Measurements from ENCODE around the gene ABCB11. TPM values are rescaled to one million over a fixed set of nuclear protein-coding genes. Genes with fewer than 3 reads are reported as not detected.

ABCB11 gene
- total and polyA plus RNA-seq, 9 of the 15 experiments (the other 6 are each of a cell fraction or from before 2014, with no cell fraction given), result 0.04 to 0.51 (median 0.10) TPM; not detected in 1

DNA sequence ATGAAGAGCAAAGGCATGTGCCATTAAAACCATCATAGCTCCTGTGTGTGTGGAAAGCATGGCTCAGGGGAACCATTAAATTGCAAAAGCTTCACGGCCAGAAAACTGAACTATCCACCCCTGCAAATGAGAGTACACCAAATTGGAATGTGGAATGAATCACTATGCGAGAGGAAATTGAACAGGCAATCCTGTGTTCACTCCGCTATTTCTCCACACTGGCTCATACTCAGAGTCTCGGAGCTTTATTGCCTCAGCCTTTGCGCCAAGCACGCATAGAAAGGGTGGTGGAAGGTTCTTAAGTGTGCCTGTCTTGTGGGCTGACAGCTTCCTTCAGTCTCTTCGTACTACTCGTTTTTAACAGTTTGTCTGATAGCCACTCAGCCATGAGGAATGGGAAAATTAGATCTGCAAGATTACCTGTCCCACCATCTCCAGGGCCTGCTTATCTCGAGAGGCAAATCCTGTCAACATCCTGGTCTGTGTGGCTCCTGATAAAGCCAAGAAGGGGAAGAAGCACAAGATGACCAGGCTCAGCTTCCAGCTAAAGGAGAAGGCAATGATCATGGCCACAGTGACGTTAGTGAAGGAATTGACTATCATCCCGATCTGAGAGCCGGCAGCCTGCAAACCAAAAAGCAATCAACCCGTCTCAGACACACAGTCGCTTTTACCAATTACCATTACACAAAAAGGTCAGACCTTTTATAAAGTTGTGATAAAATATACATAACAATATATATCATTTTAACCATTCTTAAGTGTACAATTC is 95.1 kb downstream of the ABCB11 start (continued):
- no peak for TF ChIP-seq SAP30 (IDR thresholded peaks at IDR 0.05; ENCODE audit: borderline replicate concordance, insufficient read depth, low read depth, low read length, poor library complexity, severe bottlenecking)
- TF ChIP-seq, protein P1, sequence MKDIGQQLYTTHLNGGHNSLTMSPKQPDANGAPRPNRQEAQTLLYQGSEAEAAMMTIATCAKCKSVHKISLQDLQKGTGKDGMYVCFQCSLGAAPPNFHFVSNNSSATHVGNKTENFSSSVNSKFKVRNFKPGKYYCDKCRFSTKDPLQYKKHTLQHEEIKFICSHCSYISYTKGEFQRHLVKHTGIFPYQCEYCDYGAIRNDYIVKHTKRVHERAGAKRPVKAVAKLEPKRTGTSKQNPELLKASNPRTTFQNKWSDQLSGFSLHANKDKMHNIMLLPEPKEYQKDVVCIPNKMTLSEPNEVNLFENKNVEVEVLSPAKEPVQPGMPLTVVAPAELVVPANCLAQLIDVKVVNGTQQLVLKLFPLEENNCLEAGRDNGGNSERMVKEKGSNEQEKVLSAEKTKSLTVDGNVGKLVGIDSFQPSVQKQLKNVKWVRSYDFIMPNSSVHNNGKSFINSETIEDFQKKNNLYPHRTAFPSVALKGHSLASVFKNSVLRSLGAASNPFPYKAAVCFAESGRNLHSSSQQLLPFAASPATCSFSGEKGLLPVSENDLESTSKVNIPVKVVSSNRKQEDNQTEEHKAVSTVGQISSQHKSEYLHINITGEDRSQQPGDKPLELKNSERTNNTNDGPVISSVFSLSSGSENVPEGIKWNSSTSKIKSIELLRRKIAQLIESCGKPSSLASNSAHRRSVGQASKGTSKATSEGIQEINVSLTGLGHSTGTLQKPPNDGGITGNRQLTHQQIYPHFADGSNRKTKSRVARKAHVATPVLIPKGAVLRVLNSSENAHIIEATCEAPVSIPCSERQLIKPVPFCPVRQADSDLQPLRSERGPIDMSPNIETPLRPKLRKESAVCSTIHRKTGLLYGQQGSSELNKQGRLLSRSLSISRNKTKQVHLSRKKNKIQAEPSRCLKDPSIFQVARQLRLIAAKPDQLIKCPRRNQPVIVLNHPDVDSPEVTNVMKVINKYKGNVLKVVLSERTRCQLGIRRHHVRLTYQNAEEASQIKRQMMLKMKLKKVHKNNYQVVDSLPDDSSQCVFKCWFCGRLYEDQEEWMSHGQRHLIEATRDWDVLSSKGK (CRISPR knock-in tag; IDR thresholded peaks at IDR 0.05), result no peak
- peak; percentile 67; the same call in 1 of the 2 replicates for TF ChIP-seq CBX1 (IDR thresholded peaks at IDR 0.05; ENCODE audit: low read depth)
- TF ChIP-seq RHOXF2B (CRISPR knock-in tag; conservative IDR thresholded peaks at IDR 0.05), result no peak; the same call in 1 of the 2 replicates
- TF ChIP-seq, protein P2, sequence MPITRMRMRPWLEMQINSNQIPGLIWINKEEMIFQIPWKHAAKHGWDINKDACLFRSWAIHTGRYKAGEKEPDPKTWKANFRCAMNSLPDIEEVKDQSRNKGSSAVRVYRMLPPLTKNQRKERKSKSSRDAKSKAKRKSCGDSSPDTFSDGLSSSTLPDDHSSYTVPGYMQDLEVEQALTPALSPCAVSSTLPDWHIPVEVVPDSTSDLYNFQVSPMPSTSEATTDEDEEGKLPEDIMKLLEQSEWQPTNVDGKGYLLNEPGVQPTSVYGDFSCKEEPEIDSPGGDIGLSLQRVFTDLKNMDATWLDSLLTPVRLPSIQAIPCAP (CRISPR knock-in tag; IDR thresholded peaks at IDR 0.05; ENCODE audit: borderline replicate concordance), result no peak
- TF ChIP-seq ZC3H4 (CRISPR knock-in tag; IDR thresholded peaks at IDR 0.05; ENCODE audit: borderline replicate concordance), result no peak
- TF ChIP-seq, protein P3, sequence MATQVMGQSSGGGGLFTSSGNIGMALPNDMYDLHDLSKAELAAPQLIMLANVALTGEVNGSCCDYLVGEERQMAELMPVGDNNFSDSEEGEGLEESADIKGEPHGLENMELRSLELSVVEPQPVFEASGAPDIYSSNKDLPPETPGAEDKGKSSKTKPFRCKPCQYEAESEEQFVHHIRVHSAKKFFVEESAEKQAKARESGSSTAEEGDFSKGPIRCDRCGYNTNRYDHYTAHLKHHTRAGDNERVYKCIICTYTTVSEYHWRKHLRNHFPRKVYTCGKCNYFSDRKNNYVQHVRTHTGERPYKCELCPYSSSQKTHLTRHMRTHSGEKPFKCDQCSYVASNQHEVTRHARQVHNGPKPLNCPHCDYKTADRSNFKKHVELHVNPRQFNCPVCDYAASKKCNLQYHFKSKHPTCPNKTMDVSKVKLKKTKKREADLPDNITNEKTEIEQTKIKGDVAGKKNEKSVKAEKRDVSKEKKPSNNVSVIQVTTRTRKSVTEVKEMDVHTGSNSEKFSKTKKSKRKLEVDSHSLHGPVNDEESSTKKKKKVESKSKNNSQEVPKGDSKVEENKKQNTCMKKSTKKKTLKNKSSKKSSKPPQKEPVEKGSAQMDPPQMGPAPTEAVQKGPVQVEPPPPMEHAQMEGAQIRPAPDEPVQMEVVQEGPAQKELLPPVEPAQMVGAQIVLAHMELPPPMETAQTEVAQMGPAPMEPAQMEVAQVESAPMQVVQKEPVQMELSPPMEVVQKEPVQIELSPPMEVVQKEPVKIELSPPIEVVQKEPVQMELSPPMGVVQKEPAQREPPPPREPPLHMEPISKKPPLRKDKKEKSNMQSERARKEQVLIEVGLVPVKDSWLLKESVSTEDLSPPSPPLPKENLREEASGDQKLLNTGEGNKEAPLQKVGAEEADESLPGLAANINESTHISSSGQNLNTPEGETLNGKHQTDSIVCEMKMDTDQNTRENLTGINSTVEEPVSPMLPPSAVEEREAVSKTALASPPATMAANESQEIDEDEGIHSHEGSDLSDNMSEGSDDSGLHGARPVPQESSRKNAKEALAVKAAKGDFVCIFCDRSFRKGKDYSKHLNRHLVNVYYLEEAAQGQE (IDR thresholded peaks at IDR 0.05; ENCODE audit: borderline replicate concordance), result peak; percentile 59; the same call in 1 of the 2 replicates
- TF ChIP-seq, protein P3 (CRISPR knock-in tag; IDR thresholded peaks at IDR 0.05; ENCODE audit: low read depth), result 0 out of 2 replicates have a peak, but pooled peaks have one; percentile 67
- peak; percentile 96 for TF ChIP-seq ZEB2 (IDR thresholded peaks at IDR 0.05)
- TF ChIP-seq ZNF444 (CRISPR knock-in tag; IDR thresholded peaks at IDR 0.05), result 0 out of 2 replicates have a peak, but pooled peaks have one; percentile 31
- no peak for TF ChIP-seq NFYB (IDR thresholded peaks at IDR 0.05; ENCODE audit: extremely low read depth, insufficient read length)
